Measurements from ENCODE around the gene CACTIN.
A peak's percentile ranks its signal among the peaks of the same experiment; 100 is the strongest.

Gene CACTIN

GRCh38 chr19:3618811-3619630 is 7.6 kb downstream of the CACTIN start:
- no peak for TF ChIP-seq CTCF (IDR thresholded peaks at IDR 0.05; ENCODE audit: low read depth, low read length)
- no peak for DNase-seq (ENCODE audit: extremely low read depth, low read depth)

GRCh38 chr19:3618144-3618810 is 8.3 kb downstream of the CACTIN start:
- no peak for DNase-seq (ENCODE audit: extremely low read depth, low read depth)
- TF ChIP-seq CTCF (IDR thresholded peaks at IDR 0.05; ENCODE audit: low read depth, low read length), result peak; percentile 96

- no peak for DNase-seq (ENCODE audit: extremely low read depth, low read depth)
- no peak for TF ChIP-seq CTCF (IDR thresholded peaks at IDR 0.05; ENCODE audit: low read depth, low read length)
Measured at GRCh38 chr19:3617463-3617862, 9.1 kb downstream of the CACTIN start.

GRCh38 chr19:3615524-3616135 is 11.0 kb downstream of the CACTIN start:
- no peak for TF ChIP-seq CTCF (IDR thresholded peaks at IDR 0.05; ENCODE audit: low read depth, low read length)
- no peak for DNase-seq (ENCODE audit: extremely low read depth, low read depth)

GRCh38 chr19:3614858-3615505 is 11.6 kb downstream of the CACTIN start:
- DNase-seq (ENCODE audit: extremely low read depth, low read depth), result no peak
- TF ChIP-seq CTCF (IDR thresholded peaks at IDR 0.05; ENCODE audit: low read depth, low read length), result no peak

- DNase-seq (ENCODE audit: extremely low read depth, low read depth), result no peak
- no peak for TF ChIP-seq CTCF (IDR thresholded peaks at IDR 0.05; ENCODE audit: low read depth, low read length)
Measured at GRCh38 chr19:3613818-3614661, 12.6 kb downstream of the CACTIN start.
